Activated T-helper 2 cell treated with anti-CD3 and anti-CD28 coated beads, Interferon-gamma antibody, Interleukin-2, Interleukin-4, amounts not matched to agents 10 μg/mL and 5 μg/mL and 100 μg/mL, durations not matched to agents 14 hours and 24 hours and 36 hours (primary cell): Measurements from ENCODE around the gene C14orf119. TPM values are rescaled to one million over a fixed set of nuclear protein-coding genes. Genes with fewer than 3 reads are reported as not detected.

Experiments used
- DNase-seq: peaks from one replicate; pipeline ENCODE4 v3.0.0; 2021; ENCODE audit warnings: low spot score
- H3K27ac Mint-ChIP-seq: one replicate; pipeline ENCODE4 v1.8.0; 2021; ENCODE audit warnings: mixed read lengths
- H3K27me3 Mint-ChIP-seq: one replicate; pipeline ENCODE4 v1.8.0; 2021; ENCODE audit warnings: low read depth, mixed read lengths
- H3K36me3 Mint-ChIP-seq: one replicate; pipeline ENCODE4 v1.8.0; 2021; ENCODE audit warnings: low read depth, mixed read lengths
- H3K4me1 Mint-ChIP-seq: one replicate; pipeline ENCODE4 v1.8.0; 2021; ENCODE audit warnings: low read depth, mixed read lengths
- H3K4me3 Mint-ChIP-seq: one replicate; pipeline ENCODE4 v1.8.0; 2021; ENCODE audit warnings: low read depth, mild to moderate bottlenecking, moderate library complexity, mixed read lengths
- H3K9me3 Mint-ChIP-seq: one replicate; pipeline ENCODE4 v1.8.0; 2021; ENCODE audit warnings: mixed read lengths
- intact Hi-C: fragments of 100-400 bp; cut with micrococcal nuclease; formaldehyde crosslinking; loops from one replicate; pipeline ENCODE4 v1.15.1; 2023
- total RNA-seq: library from RNA; stranded (reverse); gene quantifications from 2 replicates; pipeline ENCODE4 v1.2.3, GENCODE V29; 2022

Gene C14orf119
- total RNA-seq, 1 donor from 2014 or later = 57.7 TPM

DNA sequence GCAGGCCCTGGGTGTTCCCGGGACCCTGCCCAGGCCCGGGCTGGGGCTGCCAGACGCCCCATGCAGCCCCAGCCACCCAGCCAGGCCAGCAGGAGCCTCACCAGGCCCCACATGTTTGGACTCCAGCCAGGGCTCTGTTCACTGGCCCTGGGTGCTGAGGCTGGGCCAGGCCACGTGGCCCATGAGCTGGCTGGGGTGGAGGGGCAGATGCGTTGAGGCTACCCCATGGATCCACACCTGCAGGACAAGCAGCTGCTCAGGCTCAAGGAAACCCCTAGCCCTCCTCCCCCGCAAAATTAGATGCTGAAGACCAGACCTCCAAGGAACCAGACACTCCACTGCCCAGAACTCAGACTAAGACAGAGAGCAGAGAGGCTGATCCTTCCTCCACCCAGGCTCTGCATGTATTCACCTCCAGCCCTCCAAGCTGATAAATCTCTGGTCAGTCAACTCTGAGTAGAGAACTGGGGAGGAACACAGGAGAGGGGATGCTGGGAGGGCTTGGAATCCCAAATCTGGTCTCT, 39.6 kb upstream of the C14orf119 start:
- intact Hi-C loops = loop anchor here (1.0 to 5.0 kb wide), 4 partner anchors 21 to 125 kb away; partner anchors contain the start of gene PSMB5
- H3K4me3 Mint-ChIP-seq = peak overlapping the region; percentile 84
- H3K27ac Mint-ChIP-seq = no peak overlapping the region
- no peaks in the 10 kb centered on the region for H3K9me3 Mint-ChIP-seq
- DNase-seq = no peak
- peaks cover 7% of the 10 kb centered on the region for H3K27me3 Mint-ChIP-seq
- H3K4me1 Mint-ChIP-seq = peaks cover 16% of the 10 kb centered on the region
- peaks cover 14% of the 10 kb centered on the region for H3K36me3 Mint-ChIP-seq

DNA sequence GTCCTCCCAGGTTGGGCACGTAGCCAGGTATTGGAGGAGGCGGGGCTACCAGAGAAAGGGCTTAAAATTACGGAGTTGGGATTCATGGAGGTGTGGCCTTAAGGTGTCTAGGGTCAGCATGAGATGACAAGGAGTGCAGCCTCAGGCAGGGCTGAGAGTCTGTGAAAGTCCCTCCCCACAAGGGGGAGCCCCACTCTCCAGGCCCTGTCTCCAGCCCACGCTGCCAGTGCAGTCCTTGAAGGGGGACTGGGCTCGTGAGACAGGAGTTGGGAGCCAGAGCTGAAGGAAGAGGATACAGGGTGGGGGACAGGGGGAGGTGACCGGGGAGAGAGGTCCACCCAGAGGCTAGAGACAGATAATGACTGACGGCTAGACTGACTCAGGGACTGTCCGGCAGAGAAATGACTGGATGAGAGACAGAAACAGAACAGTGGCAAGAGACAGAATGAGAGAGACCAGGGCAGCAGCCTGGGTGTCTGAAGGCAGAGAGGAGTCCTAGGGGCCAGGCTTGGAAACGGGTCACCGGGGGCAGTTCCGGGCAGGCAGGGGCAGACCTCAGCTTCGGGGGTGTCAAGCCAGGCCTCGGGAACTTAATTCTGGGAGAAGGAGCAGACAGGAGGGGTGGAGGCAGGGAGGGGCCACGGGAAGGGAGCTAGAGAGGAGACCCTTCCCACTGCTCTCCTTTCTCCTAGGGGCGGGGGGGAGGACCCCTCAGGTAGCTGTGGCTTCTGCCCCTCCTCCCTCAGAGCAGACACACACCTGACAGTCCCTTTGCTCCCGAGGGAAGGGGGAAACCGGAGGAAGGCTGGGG, 39.0 kb upstream of the C14orf119 start:
- H3K9me3 Mint-ChIP-seq = no peaks in the 10 kb centered on the region
- intact Hi-C loops = loop anchor here (1.0 to 5.0 kb wide), 4 partner anchors 22 to 126 kb away; partner anchors contain the start of gene PSMB5
- H3K4me3 Mint-ChIP-seq = peak overlapping the region; percentile 84
- H3K27me3 Mint-ChIP-seq = peaks cover 7% of the 10 kb centered on the region
- peak overlapping the region; percentile 43 for H3K27ac Mint-ChIP-seq
- H3K4me1 Mint-ChIP-seq = peaks cover 16% of the 10 kb centered on the region
- peaks cover 21% of the 10 kb centered on the region for H3K36me3 Mint-ChIP-seq
- peak; percentile 57 for DNase-seq

DNA sequence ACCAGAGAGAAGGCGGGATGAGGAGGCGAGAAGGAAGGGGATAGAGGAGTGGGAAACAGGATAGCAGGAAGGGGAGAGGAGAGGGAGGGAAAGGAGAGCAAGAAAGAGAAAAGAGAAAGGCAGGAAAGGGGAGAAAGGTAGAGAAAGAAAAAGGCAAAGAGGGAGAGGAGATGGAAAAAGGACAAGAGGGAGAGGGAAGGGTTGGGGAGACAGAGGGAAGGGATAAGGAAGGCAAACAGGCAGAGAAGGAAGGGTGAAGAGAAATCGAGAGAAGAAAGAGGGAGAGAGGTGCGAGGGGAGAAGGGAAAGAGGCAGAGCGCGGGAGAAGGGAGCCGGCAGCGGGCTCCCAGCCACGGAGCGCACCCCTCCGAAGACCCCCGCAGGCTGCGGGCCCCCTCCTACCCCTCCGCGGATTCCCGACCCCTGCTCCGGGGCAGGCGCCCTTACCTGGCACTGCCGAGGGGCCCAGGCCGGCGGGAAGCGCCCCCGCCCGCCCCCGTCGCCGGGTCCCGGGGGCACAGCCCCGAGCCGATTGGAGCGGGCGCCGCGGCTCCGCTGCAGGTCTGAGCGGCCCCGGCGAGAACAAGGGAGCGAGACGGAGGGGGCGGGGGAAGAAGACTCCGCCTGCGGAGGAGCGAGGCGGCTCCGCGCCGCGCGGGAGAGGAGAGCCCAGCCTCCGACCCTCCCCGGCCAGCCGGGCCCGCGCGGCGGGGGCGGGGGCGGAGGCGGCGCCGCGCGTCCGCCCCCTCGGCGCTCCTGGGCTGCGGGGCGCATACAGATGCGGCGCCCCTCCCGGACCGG, 38.1 kb upstream of the C14orf119 start, which contains the start of gene CDH24:
Gene CDH24, minus strand, starts transcription at position 565 of the 801 bp plus-strand sequence. CDS start 1,787 bp downstream, outside the sequence.
- Mint-ChIP-seq H3K36me3 (peaks cover 27% of the 10 kb centered on the region), H3K27ac (peak within 1 kb of the TSS; percentile 51), H3K4me3 (peak within 1 kb of the TSS; percentile 84), H3K4me1 (peaks cover 16% of the 10 kb centered on the region), H3K9me3 (no peaks in the 10 kb centered on the region), H3K27me3 (peaks cover 7% of the 10 kb centered on the region)
- peak; percentile 74 for DNase-seq
- intact Hi-C loops = loop anchor here (1.0 to 5.0 kb wide), 4 partner anchors 22 to 127 kb away; partner anchors contain the start of gene PSMB5

GRCh38 chr14:23057757-23058653, 37.3 kb upstream of the C14orf119 start:
- Mint-ChIP-seq H3K9me3 (no peaks in the 10 kb centered on the region), H3K27ac (peak overlapping the region; percentile 51), H3K36me3 (peaks cover 35% of the 10 kb centered on the region), H3K4me3 (peak overlapping the region; percentile 84), H3K4me1 (peaks cover 16% of the 10 kb centered on the region), H3K27me3 (peaks cover 7% of the 10 kb centered on the region)
- DNase-seq = peak; percentile 79
- intact Hi-C loops = loop anchor here (1.0 to 5.0 kb wide), 4 partner anchors 23 to 72 kb away; partner anchors contain the start of gene PSMB5

- Mint-ChIP-seq H3K36me3 (peaks cover 44% of the 10 kb centered on the region), H3K4me3 (peak overlapping the region; percentile 24), H3K9me3 (no peaks in the 10 kb centered on the region), H3K4me1 (peaks cover 16% of the 10 kb centered on the region), H3K27ac (no peak overlapping the region), H3K27me3 (peaks cover 7% of the 10 kb centered on the region)
- intact Hi-C loops = loop anchor here (1.0 to 5.0 kb wide), 2 partner anchors 52 to 73 kb away; no protein-coding TSS in a partner anchor
- no peak for DNase-seq
Measured at GRCh38 chr14:23058654-23059504, 36.4 kb upstream of the C14orf119 start.

DNA sequence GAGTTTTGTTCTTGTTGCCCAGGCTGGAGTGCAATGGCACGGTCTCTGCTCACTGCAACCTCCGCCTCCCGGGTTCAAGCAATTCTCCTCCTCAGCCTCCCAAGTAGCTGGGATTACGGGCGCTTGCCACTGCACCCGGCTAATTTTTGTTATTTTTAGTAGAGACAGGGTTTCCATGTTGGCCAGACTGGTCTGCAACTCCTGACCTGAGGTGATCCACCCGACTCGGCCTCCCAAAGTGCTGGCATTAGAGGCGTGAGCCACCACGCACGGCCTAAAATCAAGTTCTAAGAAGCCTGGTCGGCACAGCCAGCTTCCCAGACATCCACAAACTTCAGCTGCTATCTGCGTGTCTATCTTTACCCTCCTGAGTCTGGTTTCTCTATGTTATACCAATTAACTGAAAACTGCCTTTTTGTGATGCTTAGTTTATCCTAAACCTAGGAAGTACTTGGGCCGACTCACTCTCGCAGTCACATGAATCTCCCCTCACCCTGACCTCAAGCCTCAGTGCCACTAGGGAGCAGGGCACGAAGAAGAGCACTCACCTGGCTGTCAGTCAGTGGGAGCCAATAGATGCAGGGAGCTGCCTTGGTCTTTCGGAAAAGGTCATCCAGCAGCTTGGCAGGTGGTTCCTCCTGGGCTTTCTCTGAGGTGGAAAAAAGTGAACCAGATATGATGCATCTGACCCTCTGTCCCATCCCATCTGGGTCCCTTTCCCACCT, 34.6 kb upstream of the C14orf119 start:
- H3K27ac Mint-ChIP-seq = no peak overlapping the region
- peaks cover 16% of the 10 kb centered on the region for H3K4me1 Mint-ChIP-seq
- no peaks in the 10 kb centered on the region for H3K9me3 Mint-ChIP-seq
- intact Hi-C loops = no loop called here
- DNase-seq = no peak
- H3K27me3 Mint-ChIP-seq = peaks cover 7% of the 10 kb centered on the region
- no peak overlapping the region for H3K4me3 Mint-ChIP-seq
- peaks cover 62% of the 10 kb centered on the region for H3K36me3 Mint-ChIP-seq

DNA sequence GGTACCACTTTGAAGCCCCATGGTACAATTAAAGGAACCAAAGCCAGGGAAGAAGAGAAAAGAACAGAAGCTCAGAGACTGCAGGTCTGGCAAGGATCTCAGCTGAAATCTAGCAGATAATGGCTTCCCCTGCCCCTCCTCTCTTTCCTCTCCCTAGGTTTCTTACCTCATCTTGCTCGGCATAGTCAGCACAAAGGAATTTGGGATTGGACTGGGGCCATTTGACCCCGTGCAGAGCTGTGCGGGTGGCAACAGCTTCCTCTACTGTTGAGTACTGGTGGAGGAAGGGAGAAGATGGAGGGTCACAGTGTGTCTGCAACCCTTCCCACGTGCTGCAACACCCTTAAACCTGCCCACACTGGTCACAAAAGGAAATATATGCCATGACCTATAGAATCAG, 33.3 kb upstream of the C14orf119 start:
- H3K4me3 Mint-ChIP-seq = no peak overlapping the region

GRCh38 chr14:23063601-23064000, 31.7 kb upstream of the C14orf119 start:
- no peaks in the 10 kb centered on the region for H3K27me3 Mint-ChIP-seq
- H3K4me1 Mint-ChIP-seq = peaks cover 2% of the 10 kb centered on the region
- no peak for DNase-seq
- peaks cover 87% of the 10 kb centered on the region for H3K36me3 Mint-ChIP-seq
- no peaks in the 10 kb centered on the region for H3K9me3 Mint-ChIP-seq
- no peak overlapping the region for H3K4me3 Mint-ChIP-seq
- intact Hi-C loops = no loop called here
- no peak overlapping the region for H3K27ac Mint-ChIP-seq

More for the DNA sequence above, 33.3 kb upstream of the C14orf119 start:
- no peaks in the 10 kb centered on the region for H3K9me3 Mint-ChIP-seq
- H3K36me3 Mint-ChIP-seq = peaks cover 75% of the 10 kb centered on the region
- H3K27me3 Mint-ChIP-seq = peaks cover under 1% of the 10 kb centered on the region
- intact Hi-C loops = no loop called here
- peaks cover 6% of the 10 kb centered on the region for H3K4me1 Mint-ChIP-seq
- DNase-seq = no peak
- H3K27ac Mint-ChIP-seq = no peak overlapping the region

- Mint-ChIP-seq H3K4me3 (no peak overlapping the region), H3K27me3 (no peaks in the 10 kb centered on the region), H3K27ac (no peak overlapping the region), H3K9me3 (no peaks in the 10 kb centered on the region), H3K4me1 (peaks cover 15% of the 10 kb centered on the region), H3K36me3 (peaks cover 85% of the 10 kb centered on the region)
- DNase-seq = no peak
- intact Hi-C loops = no loop called here
Measured at GRCh38 chr14:23066368-23066767, 28.9 kb upstream of the C14orf119 start.

- no peak for DNase-seq
- no peak overlapping the region for H3K27ac Mint-ChIP-seq
- peaks cover 22% of the 10 kb centered on the region for H3K4me1 Mint-ChIP-seq
- intact Hi-C loops = no loop called here
- no peaks in the 10 kb centered on the region for H3K9me3 Mint-ChIP-seq
- H3K36me3 Mint-ChIP-seq = peaks cover 87% of the 10 kb centered on the region
- H3K27me3 Mint-ChIP-seq = no peaks in the 10 kb centered on the region
- no peak overlapping the region for H3K4me3 Mint-ChIP-seq
Measured at GRCh38 chr14:23066855-23067744, 28.2 kb upstream of the C14orf119 start.
